Measurements from ENCODE around the gene SUGCT. TPM values are rescaled to one million over a fixed set of nuclear protein-coding genes. Genes with fewer than 3 reads are reported as not detected.

Gene SUGCT
- total and polyA plus RNA-seq, 2 of the 8 experiments (the other 6 are each of a cell fraction or from before 2014, with no cell fraction given), result 2.8 to 5.4 TPM

DNA sequence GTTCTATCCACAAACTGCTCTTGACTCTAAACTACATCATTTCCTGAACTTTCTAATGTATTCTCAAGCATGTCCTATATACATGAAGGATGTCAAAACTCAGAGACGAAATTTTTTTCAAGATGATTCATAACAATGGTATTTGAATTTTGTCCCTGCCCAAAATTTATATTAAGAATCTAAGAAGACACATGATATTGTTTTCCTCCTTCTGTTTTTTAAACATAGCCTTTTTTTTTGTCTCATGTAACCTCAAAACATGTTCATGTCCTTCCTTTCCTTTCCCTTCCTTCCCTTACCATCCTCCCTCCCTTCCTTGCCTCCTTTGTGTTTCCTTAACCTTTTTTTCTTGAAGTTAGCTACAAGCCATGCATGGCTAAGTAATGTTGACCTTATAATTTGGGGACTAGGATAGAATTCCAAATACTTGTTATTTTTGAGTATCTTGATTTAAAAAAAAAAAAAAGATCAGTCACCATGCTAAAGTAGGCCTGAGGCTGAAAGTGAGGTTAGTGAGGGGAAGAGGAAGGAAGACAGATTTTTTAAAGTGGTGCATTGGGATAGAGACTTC lies 163.0 kb downstream of the SUGCT start:
- no peak overlapping the region for H2BK15ac ChIP-seq (ENCODE audit: low read length)
- H3K14ac ChIP-seq (ENCODE audit: insufficient read length), result no peak overlapping the region
- no peak overlapping the region for H2AFZ ChIP-seq (ENCODE audit: low read length)
- 86% methylated on average over 1 of the region's 1 CpG; no CpG with 5 or more reads in 1 of the 2 experiments for WGBS, 2 experiments (ENCODE audit: extremely low coverage in 1 of 2, insufficient coverage in 1 of 2, insufficient read length in 1 of 2, insufficient replicate concordance in 2 of 2, low coverage in 1 of 2, low lambda C conversion rate in 2 of 2, missing lambda C conversion rate in 1 of 2)
- H4K5ac ChIP-seq (ENCODE audit: insufficient read length, low read depth, low read length), result no peak overlapping the region
- H3K27me3 ChIP-seq (replicated peaks in 1 of 4; ENCODE audit: control insufficient read depth in 3 of 4, extremely low read depth in 1 of 4, insufficient read depth in 3 of 4, low read length in 3 of 4), result no peaks in the 10 kb centered on the region
- no peak for FAIRE-seq
- no peaks in the 10 kb centered on the region for H3K79me2 ChIP-seq (ENCODE audit: control insufficient read depth in 1 of 2, insufficient read depth in 2 of 2, low read length in 2 of 2)
- H2AK5ac ChIP-seq (ENCODE audit: low read depth, low read length), result no peak overlapping the region
- H3K4me3 ChIP-seq (ENCODE audit: extremely low read depth in 1 of 4, insufficient read depth in 2 of 4, low read depth in 3 of 4, low read length in 4 of 4), result no peak overlapping the region
- H3K79me1 ChIP-seq (ENCODE audit: low read depth, low read length), result no peaks in the 10 kb centered on the region
- H3K23ac ChIP-seq (ENCODE audit: insufficient read length), result no peak overlapping the region
- H2BK12ac ChIP-seq (ENCODE audit: low read depth, low read length), result no peak overlapping the region
- H4K20me1 ChIP-seq (replicated peaks in 1 of 2; ENCODE audit: control insufficient read depth in 1 of 2, insufficient read depth in 2 of 2, low read length in 2 of 2), result no peaks in the 10 kb centered on the region
- no peak overlapping the region for H3K27ac ChIP-seq (ENCODE audit: low read depth, low read length)
- no peak overlapping the region for H4K8ac ChIP-seq (ENCODE audit: extremely low read depth, insufficient read depth, low read length)
- ChIA-PET POLR2A (ENCODE audit: partially characterized antibody) (no interaction called here), CTCF (ENCODE audit: partially characterized antibody) (no interaction called here)
- no peak overlapping the region for H2BK5ac ChIP-seq (ENCODE audit: low read depth, low read length)
- H3K4me2 ChIP-seq (ENCODE audit: insufficient read depth in 1 of 2, low read depth in 2 of 2, low read length in 2 of 2), result no peak overlapping the region
- H2BK120ac ChIP-seq (replicated peaks; ENCODE audit: low read depth, low read length), result no peak overlapping the region
- no peak overlapping the region for H3K9ac ChIP-seq (replicated peaks in 1 of 4; ENCODE audit: extremely low read depth in 1 of 4, low read depth in 3 of 4, low read length in 3 of 4)
- H3K18ac ChIP-seq (ENCODE audit: extremely low read depth, low read length), result no peak overlapping the region
- TF ChIP-seq SUZ12 (IDR thresholded peaks at IDR 0.05; ENCODE audit: low read length), result no peak
- no peaks in the 10 kb centered on the region for H3K36me3 ChIP-seq (ENCODE audit: control insufficient read depth in 2 of 4, insufficient read depth in 4 of 4, low read length in 3 of 4)
- no peak for DNase-seq (ENCODE audit: low read depth in 1 of 2, low spot score in 2 of 2)
- peaks cover 0 to 4% (median 0%) of the 10 kb centered on the region in 4 experiments; a peak in 2 of 7 replicates for H3K4me1 ChIP-seq (replicated peaks in 1 of 4; ENCODE audit: control insufficient read depth in 3 of 4, insufficient read depth in 4 of 4, low read length in 3 of 4)
- H3K23me2 ChIP-seq (ENCODE audit: low read depth, low read length), result no peaks in the 10 kb centered on the region; the same call in 1 of the 2 replicates
- H3K9me3 ChIP-seq (ENCODE audit: insufficient read depth in 2 of 2, low read depth in 1 of 2, low read length in 1 of 2), result no peaks in the 10 kb centered on the region
- no peak overlapping the region for H2BK20ac ChIP-seq (ENCODE audit: low read length)
- H3K4ac ChIP-seq (replicated peaks; ENCODE audit: insufficient read length, low read depth, low read length), result no peak overlapping the region
- H4K91ac ChIP-seq (replicated peaks; ENCODE audit: insufficient read length, low read length), result no peak overlapping the region
- H3K56ac ChIP-seq (replicated peaks; ENCODE audit: insufficient read length, low read depth, low read length), result no peak overlapping the region
